ENCODE results near the gene TADA3.

- no peak for TF ChIP-seq CTCF (conservative IDR thresholded peaks at IDR 0.05; ENCODE audit: low read length)
- no peak for TF ChIP-seq EZH2phosphoT487 (IDR thresholded peaks at IDR 0.05; ENCODE audit: borderline replicate concordance, low read depth, low read length)
Observed at GRCh38 chr3:9762871-9763270, 29.4 kb downstream of the TADA3 start.
